Activated T-cell treated with anti-CD3 and anti-CD28 coated beads, Interleukin-2, amount 50 U/mL, for 4 hours (primary cell): Measurements from ENCODE around the gene CUX1. TPM values are rescaled to one million over a fixed set of nuclear protein-coding genes. Genes with fewer than 3 reads are reported as not detected.

Source experiments
- ATAC-seq, 2 donors: fragments of 200-7000 bp; cut with Tn5 transposase; one replicate each; pipeline ENCODE4 v1.10.0; 2021
- DNase-seq: peaks from one replicate; pipeline ENCODE4 v3.0.0-alpha.2; 2020
- H3K27me3 Mint-ChIP-seq: one replicate; pipeline ENCODE4 v1.8.0; 2021; ENCODE audit warnings: low read depth, mixed read lengths
- H3K36me3 Mint-ChIP-seq: one replicate; pipeline ENCODE4 v1.8.0; 2022; ENCODE audit warnings: mixed read lengths; ENCODE audit not compliant: insufficient read depth
- H3K4me1 Mint-ChIP-seq: one replicate; pipeline ENCODE4 v1.8.0; 2021; ENCODE audit warnings: low read depth, mixed read lengths
- H3K4me3 Mint-ChIP-seq: one replicate; pipeline ENCODE4 v1.8.0; 2021; ENCODE audit warnings: mild to moderate bottlenecking, moderate library complexity, mixed read lengths
- H3K9me3 Mint-ChIP-seq: one replicate; pipeline ENCODE4 v1.8.0; 2021; ENCODE audit warnings: mixed read lengths
- total RNA-seq, 3 donors: library from RNA; stranded (reverse); gene quantifications; one replicate each; pipeline ENCODE4 v1.2.1, GENCODE V29; 2021

Gene CUX1
- total RNA-seq, 3 donors from 2014 or later, result 18.6 to 21.6 (median 20.7) TPM

- H3K27me3 Mint-ChIP-seq, result no peaks in the 10 kb centered on the region
- H3K4me3 Mint-ChIP-seq, result no peak overlapping the region
- H3K36me3 Mint-ChIP-seq, result peaks cover 4% of the 10 kb centered on the region
- DNase-seq (no peak), ATAC-seq (no peak)
- no peaks in the 10 kb centered on the region for H3K9me3 Mint-ChIP-seq
- no peaks in the 10 kb centered on the region for H3K4me1 Mint-ChIP-seq
Measured at GRCh38 chr7:102258749-102259107, 441.3 kb downstream of the CUX1 start.

GRCh38 chr7:102260856-102261255 lies 443.4 kb downstream of the CUX1 start:
- Mint-ChIP-seq H3K9me3 (no peaks in the 10 kb centered on the region), H3K27me3 (no peaks in the 10 kb centered on the region), H3K36me3 (no peaks in the 10 kb centered on the region), H3K4me3 (no peak overlapping the region), H3K4me1 (no peaks in the 10 kb centered on the region)
- ATAC-seq (no peak), DNase-seq (no peak)

GRCh38 chr7:102261451-102261850 lies 444.0 kb downstream of the CUX1 start:
- ATAC-seq, result no peak
- Mint-ChIP-seq H3K27me3 (no peaks in the 10 kb centered on the region), H3K36me3 (no peaks in the 10 kb centered on the region), H3K4me3 (no peak overlapping the region), H3K4me1 (no peaks in the 10 kb centered on the region), H3K9me3 (no peaks in the 10 kb centered on the region)
- no peak for DNase-seq

GRCh38 chr7:102262546-102262945 lies 445.1 kb downstream of the CUX1 start:
- Mint-ChIP-seq H3K4me3 (no peak overlapping the region), H3K4me1 (no peaks in the 10 kb centered on the region), H3K27me3 (no peaks in the 10 kb centered on the region), H3K36me3 (no peaks in the 10 kb centered on the region), H3K9me3 (no peaks in the 10 kb centered on the region)
- DNase-seq (no peak), ATAC-seq (no peak)

GRCh38 chr7:102264367-102264891 lies 447.0 kb downstream of the CUX1 start:
- no peaks in the 10 kb centered on the region for H3K4me1 Mint-ChIP-seq
- no peaks in the 10 kb centered on the region for H3K36me3 Mint-ChIP-seq
- H3K9me3 Mint-ChIP-seq, result no peaks in the 10 kb centered on the region
- ATAC-seq (no peak), DNase-seq (no peak)
- no peaks in the 10 kb centered on the region for H3K27me3 Mint-ChIP-seq
- no peak overlapping the region for H3K4me3 Mint-ChIP-seq

GRCh38 chr7:102266541-102266940 lies 449.1 kb downstream of the CUX1 start:
- no peak for DNase-seq
- Mint-ChIP-seq H3K4me3 (no peak overlapping the region), H3K27me3 (no peaks in the 10 kb centered on the region), H3K4me1 (no peaks in the 10 kb centered on the region), H3K36me3 (no peaks in the 10 kb centered on the region), H3K9me3 (no peaks in the 10 kb centered on the region)
- ATAC-seq, result no peak

GRCh38 chr7:102268635-102269034 lies 451.2 kb downstream of the CUX1 start:
- Mint-ChIP-seq H3K9me3 (no peaks in the 10 kb centered on the region), H3K36me3 (no peaks in the 10 kb centered on the region), H3K27me3 (no peaks in the 10 kb centered on the region), H3K4me1 (peaks cover 2% of the 10 kb centered on the region), H3K4me3 (no peak overlapping the region)
- ATAC-seq, result no peak
- no peak for DNase-seq

- Mint-ChIP-seq H3K4me3 (no peak overlapping the region), H3K27me3 (no peaks in the 10 kb centered on the region), H3K9me3 (no peaks in the 10 kb centered on the region), H3K4me1 (peaks cover 2% of the 10 kb centered on the region), H3K36me3 (no peaks in the 10 kb centered on the region)
- ATAC-seq (no peak), DNase-seq (no peak)
Measured at GRCh38 chr7:102270178-102270887, 452.9 kb downstream of the CUX1 start.

GRCh38 chr7:102271158-102271798 lies 453.9 kb downstream of the CUX1 start:
- no peak for ATAC-seq
- H3K4me1 Mint-ChIP-seq, result peaks cover 2% of the 10 kb centered on the region
- no peak for DNase-seq
- H3K36me3 Mint-ChIP-seq, result no peaks in the 10 kb centered on the region
- no peak overlapping the region for H3K4me3 Mint-ChIP-seq
- no peaks in the 10 kb centered on the region for H3K27me3 Mint-ChIP-seq
- H3K9me3 Mint-ChIP-seq, result no peaks in the 10 kb centered on the region

GRCh38 chr7:102272075-102272916 lies 454.9 kb downstream of the CUX1 start:
- ATAC-seq (peak; percentile 78 to 81), DNase-seq (peak; percentile 77)
- no peaks in the 10 kb centered on the region for H3K9me3 Mint-ChIP-seq
- no peak overlapping the region for H3K4me3 Mint-ChIP-seq
- H3K4me1 Mint-ChIP-seq, result peaks cover 2% of the 10 kb centered on the region
- H3K27me3 Mint-ChIP-seq, result no peaks in the 10 kb centered on the region
- H3K36me3 Mint-ChIP-seq, result no peaks in the 10 kb centered on the region

GRCh38 chr7:102272917-102273748 lies 455.7 kb downstream of the CUX1 start:
- Mint-ChIP-seq H3K27me3 (no peaks in the 10 kb centered on the region), H3K36me3 (no peaks in the 10 kb centered on the region), H3K4me1 (peaks cover 2% of the 10 kb centered on the region), H3K9me3 (no peaks in the 10 kb centered on the region), H3K4me3 (no peak overlapping the region)
- no peak for DNase-seq
- no peak for ATAC-seq

- Mint-ChIP-seq H3K4me3 (no peak overlapping the region), H3K27me3 (no peaks in the 10 kb centered on the region)
- no peak for ATAC-seq
Measured at GRCh38 chr7:102273749-102274712, 456.6 kb downstream of the CUX1 start.

GRCh38 chr7:102275123-102275703 lies 457.8 kb downstream of the CUX1 start:
- Mint-ChIP-seq H3K4me3 (no peak overlapping the region), H3K36me3 (no peaks in the 10 kb centered on the region), H3K4me1 (peaks cover 4% of the 10 kb centered on the region), H3K27me3 (no peaks in the 10 kb centered on the region), H3K9me3 (no peaks in the 10 kb centered on the region)
- ATAC-seq, result no peak
- no peak for DNase-seq

More at GRCh38 chr7:102273749-102274712, 456.6 kb downstream of the CUX1 start:
- peaks cover 2% of the 10 kb centered on the region for H3K4me1 Mint-ChIP-seq
- no peaks in the 10 kb centered on the region for H3K9me3 Mint-ChIP-seq
- no peak for DNase-seq
- no peaks in the 10 kb centered on the region for H3K36me3 Mint-ChIP-seq
